Measurements from ENCODE around the gene CLEC10A.
"Not testable (repeated sequence)": the region's sequence is repeated elsewhere in the genome, so short reads cannot be mapped to it uniquely, and the experiment has no call there.

CLEC10A gene

DNA sequence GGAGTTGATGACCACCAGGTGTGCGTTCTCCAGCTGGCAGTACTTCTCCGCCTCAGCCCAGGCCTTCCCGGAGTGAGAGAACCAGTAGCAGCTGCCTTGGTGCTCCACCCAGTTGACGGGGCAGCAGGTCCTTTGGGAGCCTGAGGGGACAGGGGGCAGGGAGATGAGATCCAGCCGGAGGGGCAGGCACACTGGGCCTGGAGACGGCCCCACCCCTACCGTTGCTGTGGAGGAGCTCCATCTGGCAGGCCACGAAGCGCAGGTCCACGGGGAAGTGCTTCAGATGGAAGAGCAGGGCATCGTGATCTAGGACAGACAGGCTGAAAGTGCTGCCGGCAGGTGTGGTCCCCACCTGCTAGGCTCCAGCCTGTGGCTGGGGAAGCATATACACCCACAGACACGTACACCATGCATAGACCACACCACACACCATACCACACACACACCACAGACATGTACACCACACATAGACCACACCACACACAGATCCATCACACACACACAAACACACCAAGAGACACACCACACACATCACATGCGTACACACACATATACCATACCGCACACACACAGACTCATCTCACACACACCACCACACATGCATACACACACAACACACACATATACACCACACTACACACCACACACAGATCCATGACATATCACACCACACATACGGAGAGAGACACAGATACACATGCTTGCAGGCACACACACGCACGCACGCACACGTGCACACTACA is 27.1 kb upstream of the CLEC10A start:
- no peak overlapping the region for H3K27ac ChIP-seq
- TF ChIP-seq, protein P1, sequence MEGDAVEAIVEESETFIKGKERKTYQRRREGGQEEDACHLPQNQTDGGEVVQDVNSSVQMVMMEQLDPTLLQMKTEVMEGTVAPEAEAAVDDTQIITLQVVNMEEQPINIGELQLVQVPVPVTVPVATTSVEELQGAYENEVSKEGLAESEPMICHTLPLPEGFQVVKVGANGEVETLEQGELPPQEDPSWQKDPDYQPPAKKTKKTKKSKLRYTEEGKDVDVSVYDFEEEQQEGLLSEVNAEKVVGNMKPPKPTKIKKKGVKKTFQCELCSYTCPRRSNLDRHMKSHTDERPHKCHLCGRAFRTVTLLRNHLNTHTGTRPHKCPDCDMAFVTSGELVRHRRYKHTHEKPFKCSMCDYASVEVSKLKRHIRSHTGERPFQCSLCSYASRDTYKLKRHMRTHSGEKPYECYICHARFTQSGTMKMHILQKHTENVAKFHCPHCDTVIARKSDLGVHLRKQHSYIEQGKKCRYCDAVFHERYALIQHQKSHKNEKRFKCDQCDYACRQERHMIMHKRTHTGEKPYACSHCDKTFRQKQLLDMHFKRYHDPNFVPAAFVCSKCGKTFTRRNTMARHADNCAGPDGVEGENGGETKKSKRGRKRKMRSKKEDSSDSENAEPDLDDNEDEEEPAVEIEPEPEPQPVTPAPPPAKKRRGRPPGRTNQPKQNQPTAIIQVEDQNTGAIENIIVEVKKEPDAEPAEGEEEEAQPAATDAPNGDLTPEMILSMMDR (conservative IDR thresholded peaks at IDR 0.05) = no peak
- TF ChIP-seq ZFX (IDR thresholded peaks at IDR 0.05) = no peak

DNA sequence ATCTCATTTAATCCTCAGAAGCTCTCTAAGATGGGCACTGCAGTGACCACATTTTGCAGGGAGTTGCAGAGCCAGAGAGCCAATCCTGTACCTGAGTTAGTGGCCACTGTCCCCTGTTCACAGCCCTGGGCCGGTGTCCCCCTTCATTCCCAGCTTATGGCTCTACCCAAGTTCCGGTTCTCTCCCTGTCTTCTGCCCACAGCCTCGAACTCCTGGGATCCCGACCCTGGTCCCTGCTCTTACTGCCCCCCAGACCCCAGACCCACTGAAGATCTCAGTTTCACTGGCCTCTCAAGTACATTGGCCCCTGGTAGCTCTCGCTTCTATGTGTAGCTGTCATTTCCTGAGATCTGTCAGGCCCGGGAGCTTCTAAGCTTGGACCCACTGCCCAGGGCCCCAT is 22.4 kb upstream of the CLEC10A start:
- H3K27ac ChIP-seq = no peak overlapping the region
- TF ChIP-seq, protein P1 (conservative IDR thresholded peaks at IDR 0.05) = no peak
- no peak for TF ChIP-seq ZFX (IDR thresholded peaks at IDR 0.05)

DNA sequence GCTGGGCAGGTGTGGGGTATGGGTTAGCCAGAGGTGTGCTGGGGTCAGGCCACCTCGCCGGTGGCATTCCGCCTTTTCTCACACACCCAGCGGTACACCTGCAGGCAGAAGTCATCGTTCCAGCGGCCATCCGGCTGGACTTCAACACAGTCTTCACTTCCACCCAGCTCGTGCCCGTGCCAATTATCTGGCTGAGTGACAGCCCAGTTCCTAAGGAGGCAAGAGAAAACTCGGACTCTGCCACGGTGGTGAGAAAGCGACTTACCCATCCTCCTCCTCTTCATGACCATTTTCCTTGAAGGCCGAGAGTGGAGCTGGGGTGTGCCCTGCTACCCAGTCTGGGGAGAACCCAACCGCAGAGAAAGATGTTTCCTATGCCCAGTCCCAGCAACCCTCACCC is 21.5 kb upstream of the CLEC10A start:
- no peak for TF ChIP-seq ZFX (IDR thresholded peaks at IDR 0.05)
- TF ChIP-seq, protein P1 (conservative IDR thresholded peaks at IDR 0.05) = no peak
- H3K27ac ChIP-seq = no peak overlapping the region

DNA sequence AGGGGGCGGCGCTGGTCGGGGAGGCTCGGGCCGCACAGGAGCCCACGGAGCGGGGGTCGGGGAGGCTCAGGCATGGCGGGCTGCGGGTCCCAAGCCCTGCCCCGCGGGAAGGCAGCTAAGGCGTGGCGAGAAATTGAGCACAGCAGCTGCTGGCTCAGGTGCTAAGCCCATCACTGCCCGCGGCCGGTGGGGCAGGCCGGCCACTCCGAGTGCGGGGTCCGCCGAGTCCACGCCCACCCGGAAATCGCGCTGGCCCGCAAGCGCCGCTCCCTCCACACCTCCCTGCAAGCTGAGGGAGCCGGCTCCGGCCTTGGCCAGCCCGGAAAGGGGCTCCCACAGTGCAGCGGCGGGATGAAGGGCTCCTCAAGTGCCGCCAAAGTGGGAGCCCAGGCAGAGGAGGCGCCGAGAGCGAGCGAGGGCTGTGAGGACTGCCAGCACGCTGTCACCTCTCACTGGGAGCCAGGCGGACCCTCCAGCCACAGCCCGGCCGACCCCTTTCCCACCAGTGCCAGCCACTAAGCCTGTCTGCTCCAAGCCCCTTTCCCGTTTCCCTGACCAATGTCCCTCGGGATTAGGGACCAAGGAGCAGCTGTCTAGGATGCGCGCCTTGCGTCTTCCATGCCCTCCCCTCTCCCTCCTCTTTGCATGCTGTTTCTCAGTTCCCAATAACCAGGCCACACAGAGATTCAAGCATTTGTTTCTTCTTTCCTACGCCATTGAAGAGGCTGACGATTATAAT is 20.8 kb upstream of the CLEC10A start:
- not testable (repeated sequence) for H3K27ac ChIP-seq

DNA sequence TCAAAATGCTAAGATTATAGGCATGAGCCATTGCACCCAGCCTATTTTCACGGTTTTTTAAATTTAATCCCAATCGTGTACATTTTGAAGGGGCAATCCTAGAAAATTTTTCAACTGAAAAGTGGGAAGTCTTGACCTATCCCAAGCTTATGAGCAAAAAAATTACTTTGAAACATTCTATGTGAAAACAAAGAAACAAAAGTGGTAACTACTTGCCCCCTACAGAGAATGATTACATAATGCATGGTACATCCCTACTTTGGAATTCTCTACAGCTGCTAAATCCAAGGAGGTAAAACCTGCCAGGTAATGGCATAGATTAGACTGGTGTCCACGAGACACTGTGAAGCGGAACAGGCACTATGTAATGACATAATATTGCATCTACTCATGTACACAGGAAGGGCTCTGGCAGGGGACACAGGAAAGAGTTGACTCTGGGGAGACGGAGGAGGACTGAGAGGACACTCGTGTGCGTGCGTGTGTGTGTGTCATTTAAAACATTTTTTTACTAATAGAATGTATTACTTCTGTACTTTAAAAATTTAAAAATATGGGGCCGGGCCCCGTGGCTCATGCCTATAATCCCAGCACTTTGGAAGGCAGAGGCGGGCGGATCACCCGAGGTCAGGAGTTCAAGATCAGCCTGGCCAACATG is 18.9 kb upstream of the CLEC10A start:
- TF ChIP-seq, protein P1 (conservative IDR thresholded peaks at IDR 0.05) = no peak
- no peak for TF ChIP-seq ZFX (IDR thresholded peaks at IDR 0.05)
- no peak overlapping the region for H3K27ac ChIP-seq

DNA sequence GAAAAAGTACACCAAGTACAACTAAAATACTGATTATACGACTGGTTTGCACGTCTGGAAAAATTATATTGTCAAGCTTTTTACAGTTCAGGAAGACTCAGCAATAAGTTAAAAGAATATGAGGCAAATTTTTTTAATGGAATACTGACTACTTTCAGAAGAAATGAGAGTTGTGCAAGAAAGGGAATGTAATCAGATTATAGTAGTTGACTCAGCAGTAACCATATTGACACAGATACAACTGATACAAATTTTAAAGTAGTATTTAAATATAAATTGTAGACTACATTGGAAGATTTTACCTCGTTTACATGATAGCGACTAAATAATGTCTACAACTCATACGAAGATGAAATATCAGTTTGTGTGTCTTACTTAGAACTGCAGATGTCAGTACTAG is 17.9 kb upstream of the CLEC10A start:
- TF ChIP-seq, protein P1 (conservative IDR thresholded peaks at IDR 0.05) = no peak
- TF ChIP-seq ZFX (IDR thresholded peaks at IDR 0.05) = no peak
- no peak overlapping the region for H3K27ac ChIP-seq

DNA sequence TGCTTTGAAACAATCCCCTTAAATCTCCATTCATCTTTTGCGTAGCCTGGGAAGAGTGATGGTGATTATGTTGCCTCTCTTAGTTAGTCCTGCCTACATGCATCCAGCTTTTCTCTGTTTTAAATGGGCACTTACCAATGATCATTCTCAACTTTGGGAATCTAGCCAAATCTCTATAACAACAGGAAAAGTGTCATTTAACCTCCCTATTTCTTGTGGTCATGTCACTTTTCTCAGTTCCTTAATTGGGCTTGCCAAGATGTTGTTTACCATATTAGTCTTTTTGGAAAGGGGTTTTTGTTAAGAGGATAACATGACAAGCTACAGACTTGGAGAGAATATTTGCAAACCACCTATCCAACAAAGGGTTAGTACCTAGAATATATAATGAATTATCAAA is 15.6 kb upstream of the CLEC10A start:
- TF ChIP-seq ZFX (IDR thresholded peaks at IDR 0.05) = no peak
- TF ChIP-seq, protein P1 (conservative IDR thresholded peaks at IDR 0.05) = no peak
- no peak overlapping the region for H3K27ac ChIP-seq

All from C4-2B (cell line).